Measurements from ENCODE around the gene ARRDC5. TPM values are rescaled to one million over a fixed set of nuclear protein-coding genes. Genes with fewer than 3 reads are reported as not detected.

ARRDC5 gene
- total and polyA plus RNA-seq, 2 donors (not counting 3 experiments of a cell fraction or from before 2014, with no cell fraction given): 0.04 TPM; not detected in 1

DNA sequence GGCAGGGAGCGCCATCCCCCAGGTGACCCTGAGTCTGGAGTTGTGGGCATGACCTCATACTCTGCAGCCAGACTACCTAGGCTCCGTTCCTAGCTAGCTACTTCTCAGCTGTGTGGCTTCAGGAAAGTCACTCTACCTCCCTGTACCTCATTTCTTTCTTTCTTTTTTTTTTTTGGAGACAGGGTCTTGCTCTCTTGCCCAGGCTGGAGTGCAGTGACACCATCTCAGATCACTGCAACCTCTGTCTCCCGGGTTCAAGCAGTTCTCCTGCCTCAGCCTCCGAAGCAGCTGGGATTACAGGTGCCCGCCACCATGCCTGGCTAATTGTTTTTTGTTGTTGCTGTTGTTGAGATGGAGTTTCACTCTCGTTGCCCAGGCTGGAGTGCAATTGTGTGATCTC is 50.2 kb downstream of the ARRDC5 start:
- Histone ChIP-seq H3K79me2 (ENCODE audit: control insufficient read depth, insufficient read depth, low read length) (no peaks in the 10 kb centered on the region), H3K36me3 (ENCODE audit: control insufficient read depth in 2 of 2, extremely low read depth in 1 of 2, insufficient read depth in 2 of 2, low read length in 2 of 2) (peaks cover 5 to 28% of the 10 kb centered on the region in 2 experiments), H3K27me3 (ENCODE audit: control insufficient read depth in 2 of 2, insufficient read depth in 2 of 2, low read length in 2 of 2) (no peaks in the 10 kb centered on the region), H3K9me3 (replicated peaks; ENCODE audit: control insufficient read depth, insufficient read depth, low read length) (no peaks in the 10 kb centered on the region), H3K4me2 (ENCODE audit: insufficient read depth, low read length) (no peak overlapping the region), H4K20me1 (replicated peaks; ENCODE audit: control insufficient read depth, extremely low read depth, insufficient read depth, low read length) (no peaks in the 10 kb centered on the region), H3K9me1 (replicated peaks; ENCODE audit: control insufficient read depth, extremely low read depth, insufficient read depth, low read length) (no peaks in the 10 kb centered on the region), H3K27ac (ENCODE audit: insufficient read depth, low read depth, low read length) (no peak overlapping the region), H3K4me1 (ENCODE audit: control insufficient read depth, extremely low read depth, insufficient read depth, low read length) (no peaks in the 10 kb centered on the region), H2AFZ (ENCODE audit: low read depth, low read length) (no peak overlapping the region), H3K9ac (replicated peaks; ENCODE audit: extremely low read depth, insufficient read depth, low read length) (no peak overlapping the region), H3K4me3 (replicated peaks in 1 of 3; ENCODE audit: insufficient read depth in 1 of 3, low read depth in 1 of 3, low read length in 3 of 3) (no peak overlapping the region)
- POLR2A ChIA-PET: no interaction called here
- dilution Hi-C loops (cut with MboI; ENCODE audit: extremely low pct_ligation_motif_present, low sequenced_read_pairs): no loop called here
- CTCF ChIA-PET: interaction anchor here (1.4 to 8.7 kb wide), 4 partner anchors 9 to 178 kb away, joined by 13 to 514 read pairs (median 34); no protein-coding TSS in a partner anchor
- intact Hi-C loops (cut with micrococcal nuclease): no loop called here
- DNase-seq (ENCODE audit: low read depth, low spot score): no peak
- BruUV-seq (replicated peaks): no TSS peak
- TF ChIP-seq CTCF (IDR thresholded peaks at IDR 0.05; ENCODE audit: extremely low read depth in 1 of 2, insufficient read depth in 1 of 2, low read depth in 1 of 2, low read length in 2 of 2): no peak
- TF ChIP-seq FOS (IDR thresholded peaks at IDR 0.05; ENCODE audit: borderline replicate concordance, insufficient read depth, low read length): no peak
- no peak for TF ChIP-seq JUN (IDR thresholded peaks at IDR 0.05; ENCODE audit: borderline replicate concordance, insufficient read depth, insufficient read length, low read depth)
- TF ChIP-seq POLR2A (IDR thresholded peaks at IDR 0.05; ENCODE audit: low read depth, low read length): no peak
- TF ChIP-seq POLR2AphosphoS5 (IDR thresholded peaks at IDR 0.05; ENCODE audit: insufficient read depth, low read depth, low read length): no peak
- no peak for TF ChIP-seq EZH2 (IDR thresholded peaks at IDR 0.05; ENCODE audit: borderline replicate concordance, low read depth, low read length, severe bottlenecking)
- no peak for TF ChIP-seq MAX (IDR thresholded peaks at IDR 0.05; ENCODE audit: insufficient read depth, insufficient read length)
- TF ChIP-seq GATA2 (IDR thresholded peaks at IDR 0.05; ENCODE audit: insufficient read depth, insufficient read length, low read depth, low read length): no peak
- TF ChIP-seq MYC (IDR thresholded peaks at IDR 0.05; ENCODE audit: low read depth, low read length): no peak
- no peak for FAIRE-seq
